Hepatocyte (in vitro differentiated cells): ENCODE data around the gene SNRPD2. TPM values are rescaled to one million over a fixed set of nuclear protein-coding genes. Genes with fewer than 3 reads are reported as not detected.

Source experiments
- DNase-seq: peaks from one replicate; pipeline ENCODE4 v3.0.0-alpha.2; 2016; ENCODE audit warnings: low spot score
- H2AFZ ChIP-seq: fragments of 200-600 bp; sonication (generic); 2 replicates; pipeline ENCODE4 v1.6.0; 2016; ENCODE audit warnings: antibody characterized with exemption, mild to moderate bottlenecking
- H3K27ac ChIP-seq: fragments of 200-600 bp; sonication (generic); 2 replicates; pipeline ENCODE4 v1.5.1; 2016; ENCODE audit warnings: mild to moderate bottlenecking
- H3K27me3 ChIP-seq: fragments of 200-600 bp; sonication (generic); 2 replicates; pipeline ENCODE4 v1.6.1; 2016
- H3K36me3 ChIP-seq: fragments of 200-600 bp; sonication (generic); replicated peaks from 2 replicates; pipeline ENCODE4 v1.5.1; 2016; ENCODE audit warnings: low read depth; ENCODE audit not compliant: insufficient read depth
- H3K4me1 ChIP-seq: fragments of 200-600 bp; sonication (generic); 2 replicates; pipeline ENCODE4 v1.5.1; 2016; ENCODE audit warnings: mild to moderate bottlenecking, moderate library complexity; ENCODE audit not compliant: insufficient read depth
- H3K4me2 ChIP-seq: fragments of 200-600 bp; sonication (generic); 2 replicates; pipeline ENCODE4 v1.6.0; 2016
- H3K4me3 ChIP-seq: fragments of 200-600 bp; sonication (generic); 2 replicates; pipeline ENCODE4 v1.5.1; 2016; ENCODE audit warnings: mild to moderate bottlenecking
- H3K79me2 ChIP-seq: fragments of 200-600 bp; sonication (generic); 2 replicates; pipeline ENCODE4 v1.6.0; 2017; ENCODE audit warnings: mild to moderate bottlenecking
- H3K9me2 ChIP-seq: fragments of 200-600 bp; sonication (generic); replicated peaks from 2 replicates; pipeline ENCODE4 v1.6.0; 2017; ENCODE audit warnings: mild to moderate bottlenecking; ENCODE audit not compliant: insufficient read depth
- H3K9me3 ChIP-seq: fragments of 200-600 bp; sonication (generic); 2 replicates; pipeline ENCODE4 v1.5.1; 2016; ENCODE audit warnings: low read depth, mild to moderate bottlenecking
- H4K20me1 ChIP-seq: fragments of 200-600 bp; sonication (generic); 2 replicates; pipeline ENCODE4 v1.6.0; 2016; ENCODE audit warnings: mild to moderate bottlenecking; ENCODE audit not compliant: insufficient read depth, poor library complexity, severe bottlenecking
- CTCF ChIP-seq: fragments of 200-600 bp; sonication (generic); IDR thresholded peaks from 2 replicates; pipeline ENCODE4 v1.5.1; 2016; ENCODE audit warnings: antibody characterized with exemption, mild to moderate bottlenecking; ENCODE audit not compliant: poor library complexity
- EZH2 ChIP-seq: fragments of 200-600 bp; sonication (generic); IDR thresholded peaks from 2 replicates; pipeline ENCODE4 v1.6.1; 2016; ENCODE audit warnings: antibody characterized with exemption, mild to moderate bottlenecking, borderline replicate concordance
- EZH2phosphoT487 ChIP-seq: fragments of 200-600 bp; sonication (generic); IDR thresholded peaks from one replicate; pipeline ENCODE4 v1.6.1; 2018; ENCODE audit warnings: antibody characterized with exemption, mild to moderate bottlenecking, low read depth, moderate library complexity; ENCODE audit not compliant: unreplicated experiment, severe bottlenecking
- whole genome bisulfite sequencing: methylation state at CpG from one replicate; pipeline ENCODE4 v1.1.6; 2016; ENCODE audit warnings: low lambda C conversion rate; ENCODE audit errors: missing lambda C conversion rate; 5-methylcytosine and 5-hydroxymethylcytosine counted together
- polyA plus RNA-seq: library from polyadenylated mRNA; unstranded; fragments of >200 nt; fragmentation: Nextera tagmentation; extraction: Ambion mirVana; gene quantifications from 2 replicates; pipeline ENCODE4 v1.2.1, GENCODE V29; 2016
- total RNA-seq: library from RNA; depleted of rRNA; stranded (reverse); fragments of >200 nt; gene quantifications from 2 replicates; pipeline ENCODE4 v1.2.3, GENCODE V29; 2014

SNRPD2 gene
- total and polyA plus RNA-seq, 2 experiments from 2014 or later, result 149 to 478 TPM

GRCh38 chr19:45660636-45661035, 31.1 kb downstream of the SNRPD2 start:
- Histone ChIP-seq H3K4me1 (peaks cover 11% of the 10 kb centered on the region), H3K4me2 (no peak overlapping the region), H3K9me2 (no peaks in the 10 kb centered on the region), H3K4me3 (no peak overlapping the region), H3K79me2 (no peaks in the 10 kb centered on the region), H4K20me1 (no peaks in the 10 kb centered on the region), H3K27me3 (no peaks in the 10 kb centered on the region), H3K36me3 (no peaks in the 10 kb centered on the region), H2AFZ (no peak overlapping the region), H3K9me3 (no peaks in the 10 kb centered on the region), H3K27ac (no peak overlapping the region)
- no peak for TF ChIP-seq EZH2
- no peak for TF ChIP-seq CTCF
- no peak for TF ChIP-seq EZH2phosphoT487
- DNase-seq, result no peak
- 40% methylated on average over 8 of the region's 8 CpGs for WGBS

GRCh38 chr19:45659096-45659729, 32.5 kb downstream of the SNRPD2 start:
- Histone ChIP-seq H3K9me2 (no peaks in the 10 kb centered on the region), H3K4me3 (no peak overlapping the region), H3K4me2 (no peak overlapping the region), H3K4me1 (peaks cover 11% of the 10 kb centered on the region), H3K79me2 (no peaks in the 10 kb centered on the region), H3K27me3 (no peaks in the 10 kb centered on the region), H3K9me3 (no peaks in the 10 kb centered on the region), H4K20me1 (no peaks in the 10 kb centered on the region), H3K27ac (no peak overlapping the region), H2AFZ (no peak overlapping the region), H3K36me3 (no peaks in the 10 kb centered on the region)
- no peak for DNase-seq
- WGBS, result 74% methylated on average over 5 of the region's 6 CpGs
- TF ChIP-seq CTCF, result no peak
- TF ChIP-seq EZH2phosphoT487, result no peak
- no peak for TF ChIP-seq EZH2

GRCh38 chr19:45657520-45658167, 34.1 kb downstream of the SNRPD2 start:
- Histone ChIP-seq H4K20me1 (no peaks in the 10 kb centered on the region), H3K36me3 (no peaks in the 10 kb centered on the region), H2AFZ (no peak overlapping the region), H3K27ac (peak overlapping the region; percentile 56), H3K79me2 (no peaks in the 10 kb centered on the region), H3K9me3 (no peaks in the 10 kb centered on the region), H3K27me3 (no peaks in the 10 kb centered on the region), H3K4me2 (peak overlapping the region; percentile 50), H3K4me3 (no peak overlapping the region), H3K9me2 (no peaks in the 10 kb centered on the region), H3K4me1 (peaks cover 14% of the 10 kb centered on the region)
- 21% methylated on average over 14 of the region's 14 CpGs for WGBS
- peak; percentile 78 for DNase-seq
- no peak for TF ChIP-seq EZH2phosphoT487
- TF ChIP-seq CTCF, result no peak
